GM12891 (cell line): ENCODE results near the gene P2RX4.
A peak's percentile ranks its signal among the peaks of the same experiment; 100 is the strongest.
"Not testable (repeated sequence)": the region's sequence is repeated elsewhere in the genome, so short reads cannot be mapped to it uniquely, and the experiment has no call there.

Experiments used
- DNase-seq: peaks from one replicate; pipeline ENCODE4 v3.0.0; 2011; ENCODE audit warnings: low spot score; ENCODE audit not compliant: insufficient read length
- FAIRE-seq: peaks from 2 replicates; lab custom pipeline; 2011; peaks lifted over from hg19 to GRCh38; lab: Jason Lieb, UNC
- PAX5 ChIP-seq: IDR thresholded peaks from 2 replicates; pipeline ENCODE4 v1.6.1; 2011; ENCODE audit warnings: low read length, moderate library complexity, mild to moderate bottlenecking; ENCODE audit not compliant: insufficient read depth, severe bottlenecking
- POLR2A ChIP-seq: IDR thresholded peaks from 2 replicates; pipeline ENCODE4 v1.6.1; 2011; ENCODE audit warnings: low read depth, low read length, control low read depth
- POLR2AphosphoS5 ChIP-seq: IDR thresholded peaks from 2 replicates; pipeline ENCODE4 v1.6.1; 2011; ENCODE audit warnings: low read depth, low read length, control low read depth
- POU2F2 ChIP-seq: IDR thresholded peaks from 2 replicates; pipeline ENCODE4 v1.6.1; 2011; ENCODE audit warnings: low read depth, mild to moderate bottlenecking, control low read depth, low read length, moderate library complexity
- SPI1 ChIP-seq: IDR thresholded peaks from 2 replicates; pipeline ENCODE4 v1.6.1; 2011; ENCODE audit warnings: low read depth, low read length, control low read depth
- TAF1 ChIP-seq: IDR thresholded peaks from 2 replicates; pipeline ENCODE4 v1.6.1; 2011; ENCODE audit warnings: low read depth, low read length, control low read depth

P2RX4 gene

DNA sequence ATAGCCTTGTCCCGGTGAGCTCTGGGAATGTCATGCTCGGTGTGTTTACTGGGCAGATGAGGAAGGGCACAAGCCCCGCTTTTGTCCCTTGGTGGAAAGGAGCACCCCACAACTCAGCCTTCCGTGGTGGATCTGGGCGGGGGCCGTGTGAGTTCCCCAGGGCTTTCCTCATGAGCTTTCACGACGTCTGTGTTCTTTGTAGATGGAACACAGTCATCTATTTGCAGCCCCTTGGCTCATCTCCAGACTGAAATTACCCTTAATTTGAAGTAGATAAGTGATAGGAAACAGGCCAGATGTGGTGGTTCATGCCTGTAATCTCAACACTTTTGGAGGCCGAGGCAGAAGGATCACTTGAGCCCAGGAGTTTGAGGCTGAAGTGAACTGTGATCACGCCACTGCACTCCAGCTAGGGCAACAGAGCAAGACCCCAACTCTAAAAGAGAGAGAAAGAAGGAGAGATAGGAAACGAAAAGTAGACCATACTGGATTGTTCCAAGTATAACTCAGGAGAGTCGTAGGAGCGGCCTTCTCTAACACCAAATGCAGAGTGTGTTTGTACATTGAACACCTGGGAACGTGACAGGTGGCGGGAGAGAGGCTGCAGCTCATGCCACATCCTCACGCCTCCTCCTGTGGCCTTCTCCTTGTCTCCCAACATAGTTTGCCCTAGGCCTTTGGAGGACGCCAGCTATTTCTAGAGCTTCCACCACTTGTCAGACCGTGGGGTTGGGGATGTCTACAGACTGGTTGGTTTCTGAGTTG, 8.8 kb downstream of the P2RX4 start:
- DNase-seq (no peak), FAIRE-seq (no peak)
- TF ChIP-seq POLR2A (no peak), PAX5 (no peak), SPI1 (no peak), TAF1 (no peak), POLR2AphosphoS5 (no peak)

DNA sequence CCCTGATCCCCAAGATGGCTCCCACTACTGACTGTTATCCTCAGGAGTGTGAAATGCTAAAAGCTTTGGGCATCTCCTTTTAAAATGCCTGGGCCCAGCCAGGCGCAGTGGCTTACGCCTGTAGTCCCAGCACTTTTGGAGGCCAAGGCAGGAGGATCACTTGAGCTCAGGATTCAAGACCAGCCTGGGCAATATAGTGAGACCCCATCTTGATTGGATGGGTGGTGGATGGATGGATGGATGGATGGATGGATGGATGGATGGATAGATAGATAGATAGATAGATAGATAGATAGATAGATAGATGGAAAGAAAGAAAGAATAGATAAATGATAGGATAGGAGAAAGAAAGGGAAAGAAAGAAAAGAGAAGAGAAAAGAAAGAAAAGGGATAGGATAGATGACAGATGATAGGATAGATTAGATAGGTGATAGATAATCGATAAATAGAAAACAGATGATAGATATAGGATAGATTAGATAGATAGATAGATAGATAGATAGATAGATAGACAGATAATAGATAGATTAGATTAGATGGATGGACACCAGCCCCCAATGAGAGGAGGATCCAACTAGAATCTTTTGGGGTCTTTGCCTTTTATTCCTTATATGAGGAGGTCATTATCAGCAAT, 9.5 kb downstream of the P2RX4 start:
- TF ChIP-seq TAF1: no peak
- TF ChIP-seq POU2F2: no peak
- TF ChIP-seq POLR2AphosphoS5: no peak
- no peak for TF ChIP-seq POLR2A
- TF ChIP-seq PAX5: no peak
- no peak for DNase-seq
- FAIRE-seq: no peak

DNA sequence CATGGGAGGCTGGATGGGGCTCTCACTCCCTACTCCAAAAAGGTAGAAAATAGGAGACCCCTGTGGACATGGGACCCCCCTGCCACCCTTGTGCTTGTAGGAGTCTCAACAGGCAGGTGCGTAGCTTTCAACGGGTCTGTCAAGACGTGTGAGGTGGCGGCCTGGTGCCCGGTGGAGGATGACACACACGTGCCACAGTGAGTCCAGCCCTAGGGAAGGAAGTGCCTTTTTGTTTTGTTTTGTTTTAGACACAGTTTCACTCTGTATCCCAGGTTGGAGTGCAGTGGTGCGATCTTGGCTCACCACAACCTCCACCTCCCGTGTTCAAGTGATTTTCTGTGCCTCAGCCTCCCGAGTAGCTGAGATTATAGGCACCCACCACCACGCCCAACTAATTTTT, 12.9 kb downstream of the P2RX4 start:
- TF ChIP-seq POLR2AphosphoS5: no peak
- 0 out of 2 replicates have a peak, but pooled peaks have one; percentile 18 for TF ChIP-seq SPI1
- FAIRE-seq (no peak), DNase-seq (no peak)

DNA sequence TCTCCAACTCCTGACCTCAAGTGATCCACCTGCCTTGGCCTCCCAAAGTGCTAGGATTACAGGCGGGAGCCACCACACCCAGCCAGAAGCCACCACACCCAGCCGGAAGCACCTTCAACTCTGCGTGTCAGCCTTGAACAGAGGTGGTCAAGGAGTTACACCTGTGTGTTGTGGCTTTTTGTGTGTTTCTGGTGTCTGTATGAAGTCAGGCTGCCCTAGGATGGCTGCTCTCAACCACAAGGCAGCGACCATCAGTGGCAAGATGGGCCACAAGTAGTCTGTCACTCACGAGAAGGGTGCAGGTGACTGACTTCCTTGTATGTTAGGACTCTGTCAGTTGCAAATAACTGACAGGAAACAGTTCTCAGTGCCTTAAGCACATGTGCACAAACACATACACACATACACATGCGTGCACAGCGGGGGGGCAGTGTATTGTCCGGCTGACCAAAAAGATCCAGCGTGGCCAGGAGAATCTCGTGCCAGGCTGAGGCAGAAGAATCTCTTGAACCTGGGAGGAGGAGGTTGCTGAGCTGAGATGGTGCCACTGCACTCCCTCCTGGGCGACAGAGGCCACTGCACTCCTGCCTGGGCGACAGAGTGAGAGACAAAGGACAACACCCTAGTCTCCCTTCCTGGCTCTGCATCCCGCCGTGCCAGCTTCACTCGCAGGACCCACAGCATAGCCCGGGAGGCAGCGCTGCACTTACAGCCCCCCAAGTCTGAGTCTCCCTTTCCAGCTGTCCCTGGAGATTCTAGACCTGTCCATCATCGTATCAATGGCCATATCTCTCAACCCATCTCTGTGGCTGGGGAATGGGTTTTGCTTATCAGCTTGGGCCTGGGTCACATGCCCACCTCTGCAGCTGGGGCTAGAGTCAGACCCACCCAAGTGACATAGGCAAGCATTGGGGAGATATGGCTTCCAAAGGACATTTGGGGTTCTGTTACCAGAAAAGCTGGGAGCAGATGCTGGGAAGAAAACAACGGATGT, 13.7 kb downstream of the P2RX4 start:
- DNase-seq: no peak
- FAIRE-seq: peak; percentile 90
- TF ChIP-seq POLR2A (no peak), TAF1 (no peak), POU2F2 (no peak)

GRCh38 chr12:121224591-121224990, 14.7 kb downstream of the P2RX4 start:
- FAIRE-seq (no peak), DNase-seq (no peak)
- TF ChIP-seq SPI1: no peak
- TF ChIP-seq POLR2A: no peak
- TF ChIP-seq TAF1: no peak
- TF ChIP-seq POU2F2: no peak

GRCh38 chr12:121226399-121226798, 16.5 kb downstream of the P2RX4 start:
- TF ChIP-seq POU2F2: no peak
- TF ChIP-seq TAF1: no peak
- TF ChIP-seq SPI1: no peak
- TF ChIP-seq POLR2A: no peak
- no peak for TF ChIP-seq PAX5
- no peak for TF ChIP-seq POLR2AphosphoS5
- no peak for DNase-seq
- no peak for FAIRE-seq

DNA sequence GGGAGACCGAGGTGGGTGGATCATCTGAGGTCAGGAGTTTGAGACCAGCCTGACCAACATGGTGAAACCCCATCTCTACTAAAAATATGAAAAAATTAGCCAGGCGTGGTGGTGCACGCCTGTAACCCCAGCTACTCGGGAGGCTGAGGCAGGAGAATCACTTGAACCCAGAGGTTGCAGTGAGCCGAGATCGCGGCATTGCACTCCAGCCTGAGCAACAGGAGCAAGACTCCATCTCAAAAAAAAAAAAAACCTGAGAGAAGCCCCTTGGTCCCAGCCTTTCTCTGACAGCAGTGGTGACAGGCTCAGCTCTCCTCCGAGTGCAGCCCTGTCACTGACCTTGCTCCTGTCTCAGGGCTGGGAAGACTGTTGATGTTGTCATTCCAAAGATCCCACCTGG, 16.9 kb downstream of the P2RX4 start:
- DNase-seq, FAIRE-seq: not testable (repeated sequence)

GRCh38 chr12:121227294-121227693, 17.4 kb downstream of the P2RX4 start:
- no peak for DNase-seq
- FAIRE-seq: peak; percentile 89
- peak; percentile 76 for TF ChIP-seq POU2F2
- no peak for TF ChIP-seq POLR2AphosphoS5

GRCh38 chr12:121228919-121229665, 19.2 kb downstream of the P2RX4 start:
- FAIRE-seq: no peak
- DNase-seq: no peak
- no peak for TF ChIP-seq POLR2AphosphoS5
- TF ChIP-seq SPI1: no peak
- TF ChIP-seq POLR2A: no peak
- no peak for TF ChIP-seq POU2F2
- no peak for TF ChIP-seq TAF1
- no peak for TF ChIP-seq PAX5

GRCh38 chr12:121229826-121230537, 20.1 kb downstream of the P2RX4 start:
- DNase-seq: peak; percentile 66
- FAIRE-seq: peak; percentile 87
